Pancreas (tissue), 10 donors: ENCODE data around the gene GATAD2A. TPM values are rescaled to one million over a fixed set of nuclear protein-coding genes. Genes with fewer than 3 reads are reported as not detected.

ENCODE experiments used
- ATAC-seq, 4 donors: fragments of 200-7000 bp; cut with Tn5 transposase; one replicate each; pipeline versions ENCODE4 v1.8.0 to v1.9.1; 2020; ENCODE audit warnings: mild to moderate bottlenecking in 4 of 4, moderate library complexity in 4 of 4
- DNase-seq, 6 donors: peaks; one replicate each; pipeline ENCODE4 v3.0.0-alpha.2; 2020
- FAIRE-seq: peaks from 2 replicates; lab custom pipeline; 2012; peaks lifted over from hg19 to GRCh38; lab: Jason Lieb, UNC
- H3K27ac ChIP-seq, 4 donors: fragments of 200-600 bp; sonication (generic); 1 replicate in 3 of 4; 2 replicates in 1 of 4; pipeline versions ENCODE4 v1.5.0 to v1.8.0; 2020
- H3K27me3 ChIP-seq, 4 donors: fragments of 200-600 bp; one replicate each; pipeline ENCODE4 v1.8.0; 2021
- H3K36me3 ChIP-seq, 3 donors: fragments of 200-600 bp; sonication (generic) in 1 of 3; one replicate each; pipeline versions ENCODE4 v1.5.0 to v1.8.0; 2020 to 2021
- H3K4me1 ChIP-seq, 3 donors: fragments of 200-600 bp; one replicate each; pipeline ENCODE4 v1.8.0; 2021
- H3K4me3 ChIP-seq, 4 donors: fragments of 200-600 bp; sonication (generic) in 2 of 4; one replicate each; pipeline versions ENCODE4 v1.5.0 to v1.8.0; 2020 to 2021
- H3K9me3 ChIP-seq, 4 donors: fragments of 200-600 bp; one replicate each; pipeline ENCODE4 v1.8.0; 2021
- WGBS, 2 donors: extraction: QIAGEN DNeasy Blood & Tissue Kit; methylation state at CpG; one replicate each; pipeline ENCODE4 v1.1.7; 2013; 5-methylcytosine and 5-hydroxymethylcytosine counted together
- intact Hi-C, 3 donors: fragments of 100-400 bp; cut with DNase I; formaldehyde crosslinking; loops; one replicate each; pipeline versions ENCODE4 v1.11.1 to v1.14.2; 2022
- polyA plus RNA-seq, 2 donors: library from polyadenylated mRNA; stranded (reverse); fragments of 200-250 nt; gene quantifications; one replicate each; pipeline ENCODE4 v1.2.3, GENCODE V29; 2013
- total RNA-seq, 6 donors: library from RNA; stranded (reverse); fragmentation: NEBNext Ultra II Directional in 4 of 6; extraction: Animal tissue kit (Norgen Biotek cat#: 25700) in 4 of 6; gene quantifications; one replicate each; pipeline versions ENCODE4 v1.2.1 to v1.2.4, GENCODE V29; 2021 to 2023
- TF ChIP-seq, protein P1 (sequence below), 4 donors: fragments of 200-600 bp; sonication (generic) in 3 of 4; IDR thresholded peaks; one replicate each; pipeline versions ENCODE4 v1.5.0 to v1.8.0; 2021; ENCODE audit warnings: antibody characterized with exemption in 4 of 4
- donor health status: healthy with polysubstance abuse.
- donor health status: DM: no; HTN: no; CAD: no; lungs with moderate emphysema.
- donor health status: DM: no; HTN: no; CAD: no.
- donor health status: control.
- donor health status: control.
- donor health status: Bipolar disorder and iron deficiency.
- donor health status: DM: yes; HTN: yes; CAD: no.
- donor health status: DM: no; HTN: no; CAD: no.
- donor health status: DM: no; HTN: no; CAD: no.
- donor health status: DM: yes; HTN: yes; CAD: no.

The GATAD2A gene
- total and polyA plus RNA-seq, 8 donors: 11.9 to 51.8 (median 36.7) TPM

- H3K27me3 ChIP-seq: peaks cover 0 to 14% (median 0%) of the 10 kb centered on the region in 4 donors
- intact Hi-C loops: loop anchor here in 2 of 3 donors (10.0 kb wide), 2 partner anchors 94 to 404 kb away; no protein-coding TSS in a partner anchor
- H3K9me3 ChIP-seq: no peaks in the 10 kb centered on the region
- WGBS, 2 donors: 5 to 6% methylated on average over 44 to 45 of the region's 45 CpGs
- TF ChIP-seq, protein P1, sequence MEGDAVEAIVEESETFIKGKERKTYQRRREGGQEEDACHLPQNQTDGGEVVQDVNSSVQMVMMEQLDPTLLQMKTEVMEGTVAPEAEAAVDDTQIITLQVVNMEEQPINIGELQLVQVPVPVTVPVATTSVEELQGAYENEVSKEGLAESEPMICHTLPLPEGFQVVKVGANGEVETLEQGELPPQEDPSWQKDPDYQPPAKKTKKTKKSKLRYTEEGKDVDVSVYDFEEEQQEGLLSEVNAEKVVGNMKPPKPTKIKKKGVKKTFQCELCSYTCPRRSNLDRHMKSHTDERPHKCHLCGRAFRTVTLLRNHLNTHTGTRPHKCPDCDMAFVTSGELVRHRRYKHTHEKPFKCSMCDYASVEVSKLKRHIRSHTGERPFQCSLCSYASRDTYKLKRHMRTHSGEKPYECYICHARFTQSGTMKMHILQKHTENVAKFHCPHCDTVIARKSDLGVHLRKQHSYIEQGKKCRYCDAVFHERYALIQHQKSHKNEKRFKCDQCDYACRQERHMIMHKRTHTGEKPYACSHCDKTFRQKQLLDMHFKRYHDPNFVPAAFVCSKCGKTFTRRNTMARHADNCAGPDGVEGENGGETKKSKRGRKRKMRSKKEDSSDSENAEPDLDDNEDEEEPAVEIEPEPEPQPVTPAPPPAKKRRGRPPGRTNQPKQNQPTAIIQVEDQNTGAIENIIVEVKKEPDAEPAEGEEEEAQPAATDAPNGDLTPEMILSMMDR (IDR thresholded peaks at IDR 0.05): no peak
- FAIRE-seq: no peak
- peak in 3 of 6 donors; percentile 35 to 68 (median 55) for DNase-seq
- ATAC-seq: peak; percentile 43 to 59 (median 44)
- no peak overlapping the region for H3K27ac ChIP-seq
- peak overlapping the region in 1 of 4 donors; percentile 32 for H3K4me3 ChIP-seq
- no peaks in the 10 kb centered on the region for H3K36me3 ChIP-seq
- peaks cover 0 to 15% (median 0%) of the 10 kb centered on the region in 3 donors for H3K4me1 ChIP-seq
Measured at GRCh38 chr19:19540715-19541515, 135.4 kb downstream of the GATAD2A start.

- ATAC-seq (no peak), DNase-seq (peak in 1 of 6 donors; percentile 13), FAIRE-seq (no peak)
- H3K9me3 ChIP-seq: no peaks in the 10 kb centered on the region
- no peak overlapping the region for H3K4me3 ChIP-seq
- 77 to 82% methylated on average over 16 of the region's 16 CpGs for WGBS, 2 donors
- intact Hi-C loops: loop anchor here in 2 of 3 donors (10.0 kb wide), 2 partner anchors 93 to 403 kb away; no protein-coding TSS in a partner anchor
- TF ChIP-seq, protein P1 (IDR thresholded peaks at IDR 0.05): no peak
- H3K36me3 ChIP-seq: no peaks in the 10 kb centered on the region
- no peak overlapping the region for H3K27ac ChIP-seq
- peaks cover 0 to 14% (median 0%) of the 10 kb centered on the region in 4 donors for H3K27me3 ChIP-seq
- peaks cover 0 to 15% (median 0%) of the 10 kb centered on the region in 3 donors for H3K4me1 ChIP-seq
Measured at GRCh38 chr19:19541616-19542015, 136.1 kb downstream of the GATAD2A start.

- TF ChIP-seq, protein P1 (IDR thresholded peaks at IDR 0.05): no peak
- Histone ChIP-seq H3K36me3 (no peaks in the 10 kb centered on the region), H3K4me3 (no peak overlapping the region), H3K27ac (no peak overlapping the region), H3K9me3 (no peaks in the 10 kb centered on the region), H3K4me1 (peaks cover 0 to 15% (median 0%) of the 10 kb centered on the region in 3 donors), H3K27me3 (peaks cover 0 to 14% (median 0%) of the 10 kb centered on the region in 4 donors)
- DNase-seq (peak in 1 of 6 donors; percentile 10), ATAC-seq (no peak), FAIRE-seq (no peak)
- WGBS, 2 donors: 72 to 78% methylated on average over 12 of the region's 12 CpGs
- intact Hi-C loops: loop anchor here in 2 of 3 donors (10.0 kb wide), 2 partner anchors 92 to 402 kb away; no protein-coding TSS in a partner anchor
Measured at GRCh38 chr19:19542507-19542906, 137.0 kb downstream of the GATAD2A start.

GRCh38 chr19:19543101-19543500 is 137.6 kb downstream of the GATAD2A start:
- H3K36me3 ChIP-seq: no peaks in the 10 kb centered on the region
- H3K4me3 ChIP-seq: no peak overlapping the region
- TF ChIP-seq, protein P1 (IDR thresholded peaks at IDR 0.05): no peak
- DNase-seq (peak in 1 of 6 donors; percentile 10), ATAC-seq (no peak), FAIRE-seq (no peak)
- H3K27me3 ChIP-seq: peaks cover 0 to 14% (median 0%) of the 10 kb centered on the region in 4 donors
- peaks cover 0 to 13% (median 0%) of the 10 kb centered on the region in 3 donors for H3K4me1 ChIP-seq
- WGBS, 2 donors: 77 to 81% methylated on average over 13 of the region's 13 CpGs
- intact Hi-C loops: loop anchor here in 2 of 3 donors (10.0 kb wide), 2 partner anchors 92 to 402 kb away; no protein-coding TSS in a partner anchor
- no peaks in the 10 kb centered on the region for H3K9me3 ChIP-seq
- H3K27ac ChIP-seq: no peak overlapping the region
